WERI-Rb-1 (cell line): ENCODE measurements around the gene PDE4B.

Source experiments
- DNase-seq: peaks from one replicate; pipeline ENCODE4 v3.0.0-alpha.2; 2020
- H3K27ac ChIP-seq: fragments of 250-450 bp; sonication (Bioruptor Pico); 2 replicates; pipeline ENCODE4 v1.5.1; 2020; ENCODE audit warnings: mild to moderate bottlenecking, moderate library complexity
- H3K27me3 ChIP-seq: fragments of 250-450 bp; sonication (Bioruptor Pico); 2 replicates; pipeline ENCODE4 v1.5.1; 2021; ENCODE audit warnings: mild to moderate bottlenecking, low read depth, moderate library complexity; ENCODE audit not compliant: insufficient read depth, severe bottlenecking
- H3K36me3 ChIP-seq: fragments of 250-450 bp; sonication (Bioruptor Pico); 2 replicates; pipeline ENCODE4 v1.5.1; 2020; ENCODE audit warnings: mild to moderate bottlenecking, moderate library complexity
- H3K4me3 ChIP-seq: 2 replicates; pipeline ENCODE4 v1.5.1; 2011; ENCODE audit warnings: low read depth, mild to moderate bottlenecking, control low read depth, low read length
- H3K9me3 ChIP-seq: fragments of 250-450 bp; sonication (Bioruptor Pico); 2 replicates; pipeline ENCODE4 v1.5.1; 2021; ENCODE audit warnings: mild to moderate bottlenecking, moderate library complexity; ENCODE audit not compliant: severe bottlenecking
- TF ChIP-seq, protein P1 (sequence below): IDR thresholded peaks from 2 replicates; pipeline ENCODE4 v1.5.1; 2011; ENCODE audit warnings: low read depth, mild to moderate bottlenecking, control low read depth, inconsistent platforms, low read length

PDE4B gene

DNA sequence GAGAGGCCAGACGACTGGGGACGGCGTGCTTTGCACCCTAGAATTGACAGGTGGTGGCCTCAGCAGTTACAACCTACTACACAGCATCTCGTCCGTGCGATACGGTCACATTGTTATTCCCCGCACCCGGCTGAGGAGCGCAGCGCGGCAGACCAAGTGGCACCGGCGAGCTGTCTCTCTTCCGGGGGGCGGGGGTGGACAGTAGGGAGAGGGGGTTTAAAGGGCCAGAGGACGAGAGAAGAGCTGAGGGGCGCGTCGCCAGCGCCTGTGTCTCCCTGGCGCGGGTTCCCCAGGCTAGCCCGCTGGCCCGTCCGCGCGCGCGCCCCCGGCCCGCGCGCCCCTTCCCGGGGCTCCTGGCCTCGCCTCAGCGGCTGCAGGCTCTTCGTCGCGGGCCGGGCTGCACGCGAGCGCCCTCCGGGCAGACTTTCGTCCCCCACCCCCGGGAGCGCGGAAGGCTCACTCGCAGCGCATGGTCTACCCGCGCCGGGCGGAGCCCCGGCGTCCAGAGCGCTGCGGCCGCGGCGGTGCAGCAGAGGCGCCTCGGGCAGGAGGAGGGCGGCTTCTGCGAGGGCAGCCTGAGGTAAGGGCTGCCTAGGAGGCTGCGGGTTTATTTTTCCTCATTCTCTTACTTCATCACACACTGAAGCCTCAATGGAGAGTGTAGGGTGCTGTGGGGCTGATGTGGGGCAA, at the start of gene PDE4B:
Gene PDE4B (plus strand): TSS at position 227 of the 690 bp plus-strand sequence.
- Histone ChIP-seq H3K27ac (peak within 1 kb of the TSS; percentile 53), H3K9me3 (no peaks in the 10 kb centered on the region), H3K36me3 (no peaks in the 10 kb centered on the region), H3K27me3 (no peaks in the 10 kb centered on the region), H3K4me3 (peak within 1 kb of the TSS; percentile 48)
- peak; percentile 69 for DNase-seq
- TF ChIP-seq, protein P1, sequence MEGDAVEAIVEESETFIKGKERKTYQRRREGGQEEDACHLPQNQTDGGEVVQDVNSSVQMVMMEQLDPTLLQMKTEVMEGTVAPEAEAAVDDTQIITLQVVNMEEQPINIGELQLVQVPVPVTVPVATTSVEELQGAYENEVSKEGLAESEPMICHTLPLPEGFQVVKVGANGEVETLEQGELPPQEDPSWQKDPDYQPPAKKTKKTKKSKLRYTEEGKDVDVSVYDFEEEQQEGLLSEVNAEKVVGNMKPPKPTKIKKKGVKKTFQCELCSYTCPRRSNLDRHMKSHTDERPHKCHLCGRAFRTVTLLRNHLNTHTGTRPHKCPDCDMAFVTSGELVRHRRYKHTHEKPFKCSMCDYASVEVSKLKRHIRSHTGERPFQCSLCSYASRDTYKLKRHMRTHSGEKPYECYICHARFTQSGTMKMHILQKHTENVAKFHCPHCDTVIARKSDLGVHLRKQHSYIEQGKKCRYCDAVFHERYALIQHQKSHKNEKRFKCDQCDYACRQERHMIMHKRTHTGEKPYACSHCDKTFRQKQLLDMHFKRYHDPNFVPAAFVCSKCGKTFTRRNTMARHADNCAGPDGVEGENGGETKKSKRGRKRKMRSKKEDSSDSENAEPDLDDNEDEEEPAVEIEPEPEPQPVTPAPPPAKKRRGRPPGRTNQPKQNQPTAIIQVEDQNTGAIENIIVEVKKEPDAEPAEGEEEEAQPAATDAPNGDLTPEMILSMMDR = no peak

DNA sequence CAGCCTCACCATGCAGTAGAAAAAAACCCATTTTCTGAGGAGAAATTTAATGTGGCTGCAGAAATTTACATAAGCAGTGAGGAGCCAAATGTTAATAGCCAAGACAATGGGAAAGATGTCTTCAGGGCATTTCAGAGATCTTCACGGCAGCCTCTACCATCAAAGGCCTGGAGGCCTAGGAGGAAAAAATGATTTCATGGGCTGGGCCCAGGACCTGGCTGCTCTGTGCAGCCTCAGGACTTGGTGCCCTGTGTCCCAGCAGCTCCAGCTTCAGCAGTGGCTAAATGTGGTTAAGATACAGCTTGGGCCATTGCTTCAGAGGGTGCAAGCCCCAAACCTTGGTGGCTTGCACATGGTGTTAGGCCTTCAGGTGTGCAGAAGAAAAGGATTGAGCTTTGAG, 48.0 kb upstream of the PDE4B start:
- H3K27ac ChIP-seq = no peak overlapping the region
- H3K27me3 ChIP-seq = no peaks in the 10 kb centered on the region
- H3K36me3 ChIP-seq = no peaks in the 10 kb centered on the region
- TF ChIP-seq, protein P1 = no peak
- DNase-seq = no peak
- H3K4me3 ChIP-seq = no peak overlapping the region
- peaks cover 8% of the 10 kb centered on the region for H3K9me3 ChIP-seq

DNA sequence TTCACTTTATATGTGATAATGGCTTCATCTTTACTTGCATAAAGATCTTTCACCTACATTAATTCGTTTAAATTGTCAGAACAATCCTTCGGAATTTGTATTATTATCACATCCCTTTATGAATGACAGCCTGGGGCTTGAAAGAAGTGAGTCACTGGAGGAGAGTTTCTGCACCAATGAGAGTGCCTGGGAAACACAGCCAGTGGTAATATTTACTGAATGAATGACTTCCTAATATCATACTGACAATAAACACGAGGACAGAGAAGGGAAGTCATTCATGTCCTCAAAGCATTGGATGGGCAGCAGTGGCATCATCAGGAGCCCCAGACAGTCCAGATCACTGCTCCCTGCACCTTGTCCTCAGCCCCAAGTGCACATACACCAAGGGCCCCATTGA, 40.7 kb upstream of the PDE4B start:
- TF ChIP-seq, protein P1 = no peak
- no peaks in the 10 kb centered on the region for H3K36me3 ChIP-seq
- no peaks in the 10 kb centered on the region for H3K9me3 ChIP-seq
- H3K27ac ChIP-seq = no peak overlapping the region
- H3K4me3 ChIP-seq = no peak overlapping the region
- DNase-seq = no peak
- no peaks in the 10 kb centered on the region for H3K27me3 ChIP-seq

DNA sequence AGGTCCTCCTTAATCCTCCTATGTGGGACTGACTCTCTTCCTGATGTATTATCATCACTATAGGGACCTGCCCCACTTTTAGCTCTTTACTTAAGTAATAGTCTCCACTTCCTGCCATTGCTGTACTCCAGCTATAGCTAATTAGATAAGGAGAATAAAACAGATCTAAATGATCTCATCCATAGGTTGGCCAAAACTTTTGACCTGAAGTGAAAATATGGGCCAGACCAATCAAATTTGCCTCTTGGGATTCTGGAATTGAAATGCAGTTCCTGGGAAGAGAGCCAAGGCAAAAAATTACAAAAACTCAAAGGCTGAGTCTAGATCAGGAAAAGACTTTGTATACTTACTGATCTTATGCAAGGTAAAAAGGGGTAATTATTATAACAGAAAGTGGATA, 36.1 kb upstream of the PDE4B start:
- no peaks in the 10 kb centered on the region for H3K9me3 ChIP-seq
- no peak overlapping the region for H3K27ac ChIP-seq
- H3K36me3 ChIP-seq = no peaks in the 10 kb centered on the region
- H3K27me3 ChIP-seq = no peaks in the 10 kb centered on the region
- TF ChIP-seq, protein P1 = no peak
- H3K4me3 ChIP-seq = no peak overlapping the region
- no peak for DNase-seq

DNA sequence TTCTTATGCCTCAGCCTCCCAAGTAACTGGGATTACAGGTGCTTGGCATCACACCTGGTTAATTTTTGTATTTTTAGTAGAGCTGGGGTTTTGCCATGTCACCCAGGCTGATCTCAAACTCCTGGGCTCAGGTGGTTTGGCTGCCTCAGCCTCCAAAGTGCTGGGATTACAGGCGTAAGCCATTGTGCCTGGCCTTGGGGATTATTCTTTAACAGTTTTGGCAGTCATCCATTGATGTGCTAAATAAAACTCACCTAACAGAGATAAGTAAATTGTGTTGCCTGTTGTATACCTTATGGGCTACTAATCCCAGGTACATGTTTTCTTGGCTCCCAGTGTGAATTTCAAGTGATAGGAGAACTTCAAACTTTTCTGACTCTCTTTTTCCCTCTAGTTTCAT, 35.2 kb upstream of the PDE4B start:
- Histone ChIP-seq H3K27ac (no peak overlapping the region), H3K9me3 (no peaks in the 10 kb centered on the region), H3K36me3 (no peaks in the 10 kb centered on the region), H3K4me3 (no peak overlapping the region), H3K27me3 (no peaks in the 10 kb centered on the region)
- TF ChIP-seq, protein P1 = no peak
- DNase-seq = no peak

DNA sequence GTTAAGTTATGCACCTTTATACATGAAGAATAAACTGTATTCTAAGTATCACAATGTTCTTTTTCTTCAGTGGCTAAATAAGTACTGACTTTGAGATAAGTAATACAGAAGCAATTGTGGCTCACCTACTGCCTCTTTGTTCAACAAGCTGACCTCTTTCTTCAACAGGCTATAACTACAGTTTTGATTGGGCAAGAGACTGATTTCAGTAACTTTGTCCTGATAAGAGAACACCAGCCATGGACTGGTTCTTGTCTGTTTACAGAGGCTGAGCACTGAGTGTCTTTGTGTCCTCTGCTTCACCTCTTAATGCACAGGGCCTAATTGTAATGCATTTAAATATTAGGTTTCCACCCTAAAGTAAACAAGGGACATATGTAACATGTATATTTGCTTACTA, 34.6 kb upstream of the PDE4B start:
- Histone ChIP-seq H3K27me3 (no peaks in the 10 kb centered on the region), H3K36me3 (no peaks in the 10 kb centered on the region), H3K4me3 (no peak overlapping the region), H3K27ac (no peak overlapping the region), H3K9me3 (no peaks in the 10 kb centered on the region)
- DNase-seq = no peak
- TF ChIP-seq, protein P1 = no peak
